ENCODE measurements around the gene SOCS1.
A peak's percentile ranks its signal among the peaks of the same experiment; 100 is the strongest.

The SOCS1 gene

DNA sequence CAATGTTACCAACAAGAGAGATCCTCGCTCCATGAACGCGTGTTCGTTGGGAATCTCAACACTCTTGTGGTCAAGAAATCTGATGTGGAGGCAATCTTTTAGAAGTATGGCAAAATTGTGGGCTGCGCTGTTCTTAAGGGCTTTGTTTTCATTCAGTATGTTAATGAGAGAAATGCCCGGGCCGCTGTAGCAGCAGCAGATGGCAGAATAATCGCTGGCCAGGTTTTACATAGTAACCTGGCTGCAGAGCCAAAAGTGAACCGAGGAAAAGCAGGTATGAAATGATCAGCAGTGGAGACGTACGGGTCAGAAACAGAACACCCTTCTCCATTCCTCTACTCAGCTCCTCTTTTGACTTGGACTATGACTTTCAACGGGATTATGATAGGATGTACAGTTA, 13.3 kb downstream of the SOCS1 start:
- H3K4me1 ChIP-seq, result peaks cover 5 to 42% (median 22%) of the 10 kb centered on the region in 10 experiments; a peak in 18 of 20 replicates
- H3K9me3 ChIP-seq (replicated peaks in 1 of 11), result no peaks in the 10 kb centered on the region
- H3K4me2 ChIP-seq, result no peak overlapping the region
- no peak for TF ChIP-seq Cebpa-rat (IDR thresholded peaks at IDR 0.05)
- H3K4me3 ChIP-seq, result no peak overlapping the region
- H3K36me3 ChIP-seq, result no peaks in the 10 kb centered on the region
- no peak overlapping the region for H3K27ac ChIP-seq
- no peaks in the 10 kb centered on the region for H4K20me1 ChIP-seq
- no peak overlapping the region for H3K9ac ChIP-seq
- H3K27me3 ChIP-seq, result peaks cover 0 to 4% (median 0%) of the 10 kb centered on the region in 11 experiments; a peak in 1 of 22 replicates

DNA sequence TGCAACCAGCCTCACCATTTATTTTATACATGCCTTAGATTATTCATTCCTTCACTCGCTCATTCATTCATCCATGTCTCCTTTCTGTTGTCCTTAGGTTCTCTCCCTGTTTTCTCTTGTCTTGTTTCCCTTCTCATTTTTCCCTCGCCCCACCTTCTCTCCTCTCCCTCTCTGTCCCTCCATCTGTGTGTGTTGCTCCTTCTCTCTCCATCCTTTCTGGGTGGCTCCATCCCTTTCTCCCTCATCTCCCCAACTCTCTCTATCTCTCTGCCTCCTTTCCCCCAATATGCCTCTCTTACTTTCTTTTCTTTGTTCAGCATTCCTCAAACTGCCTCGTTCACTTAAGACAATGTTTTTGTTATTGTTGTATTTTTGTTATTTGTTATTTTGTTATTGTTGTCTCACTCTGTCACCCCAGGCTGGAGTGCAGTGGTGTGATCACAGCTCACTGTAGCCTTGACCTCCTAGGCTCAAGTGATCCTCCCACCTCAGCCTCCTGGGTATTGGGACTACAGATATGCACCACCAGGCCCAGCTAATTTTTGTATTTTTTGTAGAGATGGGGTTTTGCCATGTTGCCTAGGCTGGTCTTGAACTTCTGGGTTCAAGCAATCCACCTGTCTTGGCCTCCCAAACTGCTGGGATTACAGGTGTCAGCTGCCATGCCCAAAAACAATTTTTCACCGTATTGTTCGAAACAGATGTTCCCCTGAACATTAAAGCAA, 14.4 kb downstream of the SOCS1 start:
- no peaks in the 10 kb centered on the region for H4K20me1 ChIP-seq
- no peak for TF ChIP-seq Cebpa-rat (IDR thresholded peaks at IDR 0.05)
- no peak overlapping the region for H3K9ac ChIP-seq
- H3K4me2 ChIP-seq, result peak overlapping the region in 6 of 11 experiments; percentile 59 to 78 (median 70); a peak in 11 of 22 replicates
- H3K4me1 ChIP-seq, result peaks cover 6 to 53% (median 32%) of the 10 kb centered on the region in 10 experiments
- no peaks in the 10 kb centered on the region for H3K36me3 ChIP-seq
- no peak overlapping the region for H3K4me3 ChIP-seq
- H3K27ac ChIP-seq, result no peak overlapping the region
- no peaks in the 10 kb centered on the region for H3K9me3 ChIP-seq (replicated peaks in 1 of 11)
- peaks cover 0 to 4% (median 0%) of the 10 kb centered on the region in 11 experiments; a peak in 1 of 22 replicates for H3K27me3 ChIP-seq

DNA sequence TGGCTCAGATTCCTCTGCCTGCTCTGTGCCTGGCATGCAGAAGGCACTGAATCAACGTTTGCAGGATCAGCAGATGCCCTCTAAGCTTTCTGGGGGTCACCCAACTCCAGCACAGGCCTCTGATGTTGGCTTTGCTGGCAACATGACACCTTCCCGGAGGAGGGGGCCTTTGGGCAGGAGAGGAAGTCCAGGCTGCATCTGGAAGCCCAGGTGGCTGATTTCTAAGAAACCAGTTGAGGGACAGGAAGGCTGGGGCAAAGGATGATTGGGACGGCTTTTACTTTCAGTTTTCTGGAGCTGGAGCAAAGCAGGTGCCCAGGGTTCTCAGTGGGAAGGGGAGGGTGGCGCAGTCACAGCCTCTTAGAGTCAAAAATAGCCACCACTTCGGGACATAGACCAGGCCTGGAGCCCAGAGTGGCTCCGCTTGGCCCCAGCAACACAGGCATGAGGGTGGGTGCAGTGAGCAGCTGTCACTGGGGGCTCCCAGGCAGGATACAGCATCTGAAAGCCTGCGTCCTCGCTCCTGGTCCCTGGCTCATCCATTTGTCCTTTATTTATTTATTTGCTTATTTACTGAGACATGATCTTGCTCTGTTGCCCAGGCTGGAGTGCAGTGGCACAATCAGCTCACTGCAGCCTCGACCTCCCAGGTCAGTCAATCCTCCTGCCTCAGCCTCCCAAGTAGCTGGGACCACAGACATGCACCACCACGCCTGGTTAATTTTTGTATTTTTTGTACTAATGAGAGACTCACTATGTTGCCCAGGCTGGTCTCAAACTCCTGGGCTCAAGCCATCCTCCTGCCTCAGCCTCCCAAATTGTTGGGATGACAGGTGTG, 15.1 kb downstream of the SOCS1 start:
- Histone ChIP-seq H4K20me1 (no peaks in the 10 kb centered on the region), H3K4me3 (no peak overlapping the region), H3K27ac (peak overlapping the region in 1 of 11 experiments; percentile 2; a peak in 1 of 22 replicates), H3K36me3 (no peaks in the 10 kb centered on the region), H3K9me3 (replicated peaks in 1 of 11) (no peaks in the 10 kb centered on the region), H3K4me2 (peak overlapping the region; percentile 18 to 78 (median 64)), H3K4me1 (peaks cover 7 to 60% (median 39%) of the 10 kb centered on the region in 10 experiments), H3K27me3 (peaks cover 0 to 4% (median 0%) of the 10 kb centered on the region in 11 experiments; a peak in 1 of 22 replicates), H3K9ac (peak overlapping the region in 3 of 11 experiments; percentile 12 to 51 (median 29); a peak in 5 of 22 replicates)
- TF ChIP-seq Cebpa-rat (IDR thresholded peaks at IDR 0.05), result no peak

DNA sequence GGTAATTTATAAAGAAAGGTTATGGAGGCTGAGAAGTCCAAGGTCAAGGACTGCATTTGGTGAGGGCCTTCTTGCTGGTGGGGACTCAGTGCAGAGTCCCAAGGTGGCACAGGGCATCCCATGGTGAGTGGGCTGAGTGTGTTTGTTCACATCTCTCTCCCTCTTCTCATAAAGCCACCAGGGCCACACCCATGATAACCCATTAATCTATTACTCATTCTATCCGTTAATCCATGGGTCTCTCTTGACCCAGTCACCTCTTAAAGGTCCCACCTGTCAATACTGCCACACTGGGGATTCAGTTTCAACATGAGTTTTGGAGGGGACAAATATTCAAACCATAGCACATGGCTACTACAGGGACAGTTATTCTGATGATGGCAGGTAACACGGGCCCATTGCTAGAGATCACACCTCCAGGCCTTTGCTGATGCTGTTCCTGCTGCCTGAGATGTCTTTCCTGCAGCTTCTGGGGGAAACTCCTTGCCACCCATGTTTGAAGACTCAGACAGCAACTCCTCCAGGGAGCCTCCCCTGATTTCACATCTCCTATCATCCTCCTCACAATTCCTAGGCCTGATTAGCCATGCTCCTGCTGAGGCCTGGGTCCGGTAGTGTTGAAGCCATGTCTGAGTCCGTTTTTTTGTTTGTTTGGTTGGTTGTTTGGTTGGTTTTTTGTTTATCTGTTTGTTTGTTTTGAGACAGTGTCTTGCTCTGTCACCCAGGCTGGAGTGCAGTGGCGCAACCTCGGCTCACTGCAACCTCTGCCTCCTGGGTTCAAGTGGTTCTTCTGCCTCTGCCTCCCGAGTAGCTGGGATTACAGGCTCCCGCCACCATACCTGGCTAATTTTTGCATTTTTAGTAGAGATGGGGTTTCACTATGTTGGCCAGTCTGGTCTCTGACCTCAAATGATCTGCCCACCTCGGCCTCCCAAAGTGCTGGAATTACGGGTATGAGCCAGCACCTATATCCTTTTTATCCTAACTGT, 16.1 kb downstream of the SOCS1 start:
- no peak for TF ChIP-seq Cebpa-rat (IDR thresholded peaks at IDR 0.05)
- Histone ChIP-seq H3K4me2 (peak overlapping the region; percentile 18 to 78 (median 64); a peak in 19 of 22 replicates), H4K20me1 (no peaks in the 10 kb centered on the region), H3K27ac (peak overlapping the region in 1 of 11 experiments; percentile 2; a peak in 1 of 22 replicates), H3K9me3 (replicated peaks in 1 of 11) (no peaks in the 10 kb centered on the region), H3K4me3 (no peak overlapping the region), H3K27me3 (peaks cover 0 to 4% (median 0%) of the 10 kb centered on the region in 11 experiments; a peak in 1 of 22 replicates), H3K4me1 (peaks cover 16 to 70% (median 48%) of the 10 kb centered on the region in 10 experiments), H3K9ac (peak overlapping the region in 3 of 11 experiments; percentile 12 to 51 (median 29); a peak in 1 of 22 replicates), H3K36me3 (no peaks in the 10 kb centered on the region)

DNA sequence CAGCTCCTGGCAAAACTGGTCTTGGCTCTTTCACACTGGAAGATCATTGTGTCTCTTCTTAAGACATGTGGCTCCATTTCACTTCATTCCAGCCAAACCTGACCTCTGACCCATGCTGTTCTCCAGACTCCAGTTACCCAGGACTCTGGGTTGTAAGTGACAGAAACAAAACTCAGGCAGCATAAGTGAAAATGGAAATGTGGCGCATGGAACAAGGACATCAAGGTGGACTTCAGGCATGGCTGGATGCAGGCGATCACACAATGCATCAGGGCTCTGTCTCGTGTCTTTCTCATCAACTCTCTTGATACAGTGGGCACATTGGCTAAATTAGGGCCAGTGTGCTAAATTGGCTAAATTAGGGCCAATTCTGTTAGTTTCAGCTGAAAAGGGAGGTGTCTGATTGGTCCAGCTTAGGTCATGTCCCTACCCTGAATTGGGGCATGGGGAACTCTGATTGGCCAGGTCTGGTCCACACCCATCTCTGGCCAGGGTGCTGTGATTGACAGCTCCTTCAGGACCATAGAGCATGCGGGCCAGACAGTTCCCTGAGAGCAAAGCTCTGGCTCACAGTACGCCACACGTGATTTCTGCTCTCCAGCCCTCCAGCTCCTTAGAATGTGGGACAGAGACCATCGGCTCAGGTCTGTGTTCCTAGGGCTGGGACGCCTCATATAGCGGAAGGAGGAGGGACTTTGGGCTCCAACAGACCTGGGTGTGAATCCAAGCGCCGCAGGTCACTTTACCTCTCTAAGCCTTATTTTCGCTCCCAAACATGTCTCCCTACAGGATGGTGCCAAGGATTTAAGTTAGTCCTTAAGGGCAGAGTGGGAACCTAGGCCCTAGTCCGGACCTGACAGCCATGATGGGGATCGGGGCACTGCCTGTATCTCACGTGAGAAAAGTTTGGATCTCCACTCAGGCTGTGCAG, 17.5 kb downstream of the SOCS1 start:
- H3K36me3 ChIP-seq, result no peaks in the 10 kb centered on the region
- peaks cover 30 to 84% (median 62%) of the 10 kb centered on the region in 10 experiments for H3K4me1 ChIP-seq
- H3K27me3 ChIP-seq, result peaks cover 0 to 4% (median 0%) of the 10 kb centered on the region in 11 experiments; a peak in 1 of 22 replicates
- H3K4me3 ChIP-seq, result no peak overlapping the region
- no peak overlapping the region for H3K27ac ChIP-seq
- H4K20me1 ChIP-seq, result no peaks in the 10 kb centered on the region
- peak overlapping the region in 8 of 11 experiments; percentile 16 to 92 (median 40); a peak in 12 of 22 replicates for H3K4me2 ChIP-seq
- no peak for TF ChIP-seq Cebpa-rat (IDR thresholded peaks at IDR 0.05)
- no peak overlapping the region for H3K9ac ChIP-seq
- no peaks in the 10 kb centered on the region for H3K9me3 ChIP-seq (replicated peaks in 1 of 11)

DNA sequence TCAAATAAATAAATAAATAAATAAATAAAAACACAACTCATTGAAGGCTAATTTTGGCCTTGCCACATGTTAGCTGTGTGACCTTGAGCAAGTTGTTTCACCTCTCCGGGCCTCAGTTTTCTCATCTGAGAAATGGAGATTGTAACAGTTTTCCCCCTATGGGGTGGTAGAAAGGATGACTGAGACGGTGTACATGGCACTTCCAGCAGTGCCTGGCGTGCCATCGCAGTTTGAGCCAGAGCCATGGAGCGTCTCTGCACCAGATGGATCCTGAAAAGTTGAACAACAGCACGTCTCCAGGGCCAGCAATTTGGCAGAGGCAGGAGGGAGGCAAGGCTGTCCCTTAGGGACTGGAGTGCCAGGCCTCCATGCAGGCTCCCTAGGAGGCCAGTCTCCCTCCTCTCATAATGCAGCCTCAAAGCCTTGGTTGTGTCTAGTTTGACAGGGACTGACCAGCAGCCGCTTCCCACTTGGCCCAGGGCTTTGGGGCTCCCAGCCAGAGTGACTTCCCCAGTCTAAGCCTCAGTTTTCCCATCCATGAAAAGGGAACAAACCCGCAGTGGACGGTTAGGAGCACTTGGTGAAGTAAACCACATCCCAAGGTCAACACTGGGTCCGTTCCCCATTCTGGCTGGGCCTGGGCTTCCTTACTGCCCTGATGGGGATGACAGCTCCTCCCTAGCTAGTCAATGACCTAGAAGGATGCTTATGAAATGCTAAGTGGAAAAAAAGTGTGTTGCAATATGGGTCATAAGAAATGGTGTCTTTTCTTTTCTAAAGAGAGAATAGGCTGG, 19.3 kb downstream of the SOCS1 start:
- H3K4me2 ChIP-seq, result peak overlapping the region in 9 of 11 experiments; percentile 3 to 92 (median 23); a peak in 11 of 22 replicates
- H3K4me1 ChIP-seq, result peaks cover 47 to 89% (median 79%) of the 10 kb centered on the region in 10 experiments
- peaks cover 0 to 7% (median 0%) of the 10 kb centered on the region in 11 experiments; a peak in 2 of 22 replicates for H3K27me3 ChIP-seq
- H3K36me3 ChIP-seq, result no peaks in the 10 kb centered on the region
- H3K4me3 ChIP-seq, result no peak overlapping the region
- TF ChIP-seq Cebpa-rat (IDR thresholded peaks at IDR 0.05), result peak in 3 of 11 experiments; percentile 29 to 44 (median 35); a peak in 2 of 22 replicates
- no peak overlapping the region for H3K9ac ChIP-seq
- no peaks in the 10 kb centered on the region for H3K9me3 ChIP-seq (replicated peaks in 1 of 11)
- no peaks in the 10 kb centered on the region; a peak in 1 of 22 replicates for H4K20me1 ChIP-seq
- H3K27ac ChIP-seq, result no peak overlapping the region

DNA sequence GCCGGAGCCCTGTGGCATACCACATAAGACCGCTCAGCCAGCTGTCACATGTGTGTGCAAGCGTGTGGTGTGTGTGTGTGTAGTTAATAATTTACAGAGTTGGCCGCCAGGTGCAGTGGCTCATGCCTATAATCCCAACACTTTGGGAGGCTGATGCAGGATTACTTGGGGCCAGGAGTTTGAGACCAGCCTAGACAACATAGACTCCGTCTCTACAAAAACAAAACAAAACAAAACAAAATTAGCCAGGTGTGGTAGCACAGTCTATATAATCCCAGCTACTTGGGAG, 20.4 kb downstream of the SOCS1 start:
- peaks cover 49 to 89% (median 80%) of the 10 kb centered on the region in 10 experiments for H3K4me1 ChIP-seq
- no peak overlapping the region for H3K9ac ChIP-seq
- no peak overlapping the region for H3K27ac ChIP-seq
- no peaks in the 10 kb centered on the region for H3K36me3 ChIP-seq
- H3K27me3 ChIP-seq, result peaks cover 0 to 13% (median 0%) of the 10 kb centered on the region in 11 experiments; a peak in 2 of 22 replicates
- no peak overlapping the region for H3K4me3 ChIP-seq
- no peaks in the 10 kb centered on the region for H3K9me3 ChIP-seq (replicated peaks in 1 of 11)
- no peak for TF ChIP-seq Cebpa-rat (IDR thresholded peaks at IDR 0.05)
- H4K20me1 ChIP-seq, result no peaks in the 10 kb centered on the region; a peak in 1 of 22 replicates
- peak overlapping the region; percentile 25 to 97 (median 83); a peak in 21 of 22 replicates for H3K4me2 ChIP-seq
